HUDEP-2 (cell line): ENCODE results near the gene PTPRD.

Experiments
- DNase-seq, 76 experiments: peaks; one replicate each; lab custom pipeline; 2025; ENCODE audit not compliant: unreplicated experiment in 76 of 76; lab: John Stamatoyannopoulos, UW

The PTPRD gene

GRCh38 chr9:9917400-9917799, 695.4 kb downstream of the PTPRD start:
- no peak for DNase-seq

DNA sequence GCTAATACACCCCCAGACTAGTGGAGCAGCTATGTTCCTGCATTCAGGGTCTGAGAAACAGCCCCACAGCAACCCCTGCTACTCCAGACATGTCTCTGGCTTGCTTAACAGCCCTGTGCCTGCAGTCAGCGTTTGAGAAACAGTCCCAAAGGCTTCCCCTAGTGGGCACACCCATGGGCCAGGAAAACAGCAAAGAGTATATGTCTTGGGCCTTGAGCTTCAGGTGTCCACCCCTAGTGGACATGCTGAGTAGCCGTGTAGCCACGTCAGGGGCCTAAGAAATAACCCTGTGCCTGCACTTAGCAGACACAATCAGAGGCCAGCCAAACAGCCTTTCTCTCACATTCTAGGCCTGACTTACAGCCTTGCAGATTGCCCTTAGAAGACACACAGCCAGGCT, 698.6 kb downstream of the PTPRD start:
- no peak for DNase-seq

GRCh38 chr9:9913276-9913832, 699.4 kb downstream of the PTPRD start:
- no peak for DNase-seq

DNA sequence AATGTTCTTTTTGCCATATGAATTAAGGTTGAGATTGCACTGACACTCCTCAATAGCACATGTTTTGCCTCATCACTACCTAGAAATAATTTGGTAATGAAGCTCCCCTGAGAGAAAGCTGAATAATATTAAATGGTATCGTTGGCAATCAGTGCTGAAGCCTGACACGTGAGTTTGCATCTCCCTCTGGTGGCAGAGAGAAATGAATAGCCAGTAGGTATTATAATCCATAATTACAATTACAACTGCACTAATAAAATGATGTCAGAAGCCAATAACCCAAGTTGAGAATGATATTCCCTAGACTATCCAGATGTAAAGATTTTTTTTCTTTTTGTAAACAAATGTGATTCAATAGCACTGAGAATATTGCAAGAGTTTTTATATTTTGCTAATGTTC, 700.3 kb downstream of the PTPRD start:
- no peak for DNase-seq

- DNase-seq, result no peak
These were observed 707.1 kb downstream of the PTPRD start for GRCh38 chr9:9905736-9906135.

DNA sequence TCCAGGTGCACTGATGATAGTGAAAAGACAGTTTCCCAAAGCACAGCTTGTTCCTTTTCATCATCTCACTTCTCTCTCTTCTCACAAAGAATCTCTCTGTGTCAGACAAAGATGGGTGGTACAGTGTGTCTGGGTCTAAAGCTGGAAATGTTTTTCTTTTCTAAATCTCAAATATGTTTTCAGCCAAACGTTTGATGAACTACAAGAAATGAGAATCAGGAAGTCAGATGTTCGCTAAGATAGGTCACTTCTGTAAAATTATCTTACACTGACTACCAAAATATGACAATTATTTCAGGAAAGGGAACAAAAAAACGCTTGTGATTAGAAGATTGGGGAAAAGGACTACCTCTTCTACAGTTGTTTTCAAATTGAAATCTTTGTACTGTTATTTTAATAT, 708.8 kb downstream of the PTPRD start:
- DNase-seq, result no peak

DNA sequence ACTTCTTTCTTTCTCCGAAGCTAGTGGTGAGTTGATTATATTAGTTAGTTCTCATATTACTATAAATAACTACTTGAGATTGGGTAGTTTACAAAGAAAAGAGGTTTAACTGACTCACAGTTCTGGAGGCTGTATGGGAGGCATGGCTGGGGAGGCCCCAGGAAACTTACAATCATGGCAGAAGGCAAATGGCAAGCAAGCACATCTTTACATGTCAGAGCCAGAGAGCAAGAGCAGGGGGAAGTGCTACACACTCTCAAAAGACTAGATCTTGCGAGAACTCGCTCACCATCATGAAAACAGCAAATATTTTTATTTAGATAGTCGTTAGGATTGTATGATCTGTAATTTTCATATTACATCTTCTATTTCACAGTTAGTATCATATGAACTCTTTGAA, 711.2 kb downstream of the PTPRD start:
- DNase-seq, result no peak

DNA sequence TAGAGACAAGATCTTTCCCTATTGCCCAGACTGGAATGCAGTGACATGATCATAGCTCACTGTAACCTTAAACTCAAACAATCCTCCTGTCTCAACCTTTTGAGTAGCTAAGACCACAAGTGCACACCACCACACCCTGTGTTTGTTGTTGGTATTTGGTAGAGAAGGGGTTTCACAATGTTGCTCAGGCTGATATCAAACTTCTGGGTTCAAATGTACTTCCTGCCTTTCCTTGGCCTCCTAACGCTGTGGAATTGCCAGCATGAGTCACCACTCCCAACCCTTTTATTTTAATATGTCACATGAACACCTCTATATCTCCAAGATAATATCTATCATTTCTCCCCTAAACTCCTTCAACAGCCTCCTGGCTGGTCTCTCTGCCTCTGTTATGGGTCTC, 719.0 kb downstream of the PTPRD start:
- DNase-seq, result no peak

- DNase-seq, result no peak
These were observed 720.6 kb downstream of the PTPRD start for GRCh38 chr9:9892217-9892616.

GRCh38 chr9:9881692-9882091, 731.1 kb downstream of the PTPRD start:
- no peak for DNase-seq

DNA sequence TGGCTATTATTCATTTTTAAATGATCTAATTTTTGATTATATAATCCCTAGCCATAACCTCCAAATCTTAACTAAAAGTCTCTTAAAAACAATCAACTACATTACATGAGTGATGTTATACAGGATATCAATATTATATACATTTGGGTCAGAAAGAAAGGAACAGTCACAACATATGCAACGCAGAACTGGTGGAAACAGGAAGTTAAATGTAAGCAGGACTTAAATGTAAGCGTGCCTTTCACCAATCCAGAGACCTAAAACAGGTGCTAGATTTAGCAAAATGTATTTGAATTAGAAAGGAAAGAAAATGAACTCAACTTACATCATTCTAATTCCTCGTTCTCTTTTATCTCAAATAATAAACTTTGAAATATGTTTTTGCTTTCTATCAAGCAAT, 738.5 kb downstream of the PTPRD start:
- no peak for DNase-seq

- DNase-seq, result no peak
These were observed 750.5 kb downstream of the PTPRD start for GRCh38 chr9:9862235-9862810.

- no peak for DNase-seq
These were observed 757.4 kb downstream of the PTPRD start for GRCh38 chr9:9855177-9856078.

- no peak for DNase-seq
These were observed 765.1 kb downstream of the PTPRD start for GRCh38 chr9:9847750-9848149.

GRCh38 chr9:9846557-9846956, 766.2 kb downstream of the PTPRD start:
- DNase-seq, result no peak

- no peak for DNase-seq
These were observed 792.4 kb downstream of the PTPRD start for GRCh38 chr9:9820436-9820835.

DNA sequence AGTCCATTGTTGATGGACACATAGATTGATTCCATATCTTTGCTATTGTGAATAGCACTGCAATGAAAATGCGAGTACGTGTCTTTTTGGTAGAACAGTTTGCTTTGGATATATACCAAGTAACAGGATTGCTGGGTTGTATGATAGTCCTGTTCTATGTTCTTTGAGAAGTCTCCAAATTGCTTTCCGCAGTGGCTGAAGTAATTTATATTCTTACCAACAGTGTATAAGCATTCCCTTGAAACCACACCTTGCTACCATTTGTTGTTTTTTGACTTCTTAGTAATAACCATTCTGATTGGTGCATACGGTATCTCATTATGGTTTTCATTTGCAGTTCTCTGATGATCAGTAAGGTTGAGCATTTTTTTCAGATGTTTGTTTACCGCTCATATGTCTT, 792.9 kb downstream of the PTPRD start:
- no peak for DNase-seq

DNA sequence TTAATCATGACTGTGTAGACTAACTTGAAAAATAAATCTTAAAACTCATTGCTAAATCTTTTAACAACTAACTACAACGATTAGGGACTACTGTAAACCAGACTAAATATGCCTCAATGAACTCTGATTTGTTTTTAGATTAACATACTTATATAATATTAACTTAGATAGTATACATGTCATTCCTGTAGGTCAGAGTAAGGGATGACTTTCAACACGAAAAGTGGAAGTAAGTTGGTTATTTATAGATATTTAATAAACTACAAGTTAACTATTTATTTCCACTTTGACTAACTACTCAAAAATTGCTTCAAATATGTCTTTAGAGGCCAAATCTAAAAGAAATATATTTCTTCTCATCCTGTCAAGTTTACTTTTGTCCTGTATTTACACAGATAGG, 795.6 kb downstream of the PTPRD start:
- no peak for DNase-seq

GRCh38 chr9:9804109-9804508, 808.7 kb downstream of the PTPRD start:
- DNase-seq, result no peak

- no peak for DNase-seq
These were observed 813.5 kb downstream of the PTPRD start for GRCh38 chr9:9799287-9799686.

GRCh38 chr9:9792144-9792857, 820.5 kb downstream of the PTPRD start:
- no peak for DNase-seq
